Tibial nerve (tissue), 4 donors: Measurements from ENCODE around the gene KRT72.

ENCODE experiments used
- EP300 ChIP-seq, 2 donors: sonication (generic); formaldehyde crosslinking; IDR thresholded peaks; one replicate each; pipeline ENCODE4 v1.6.1; 2017; ENCODE audit warnings: antibody characterized with exemption in 2 of 2, mild to moderate bottlenecking in 1 of 2
- POLR2A ChIP-seq, 2 donors: fragments of 450-650 bp; IDR thresholded peaks; one replicate each; pipeline ENCODE4 v1.6.1; 2017; ENCODE audit warnings: antibody characterized with exemption in 2 of 2, mild to moderate bottlenecking in 2 of 2, moderate library complexity in 2 of 2
- TF ChIP-seq, protein P1 (sequence below), 5 experiments: fragments of 200-600 bp in 3 of 5; fragments of 450-650 bp in 2 of 5; sonication (generic) in 3 of 5; IDR thresholded peaks; one replicate each; pipeline ENCODE4 v1.5.1; 2016 to 2019; ENCODE audit warnings: antibody characterized with exemption in 5 of 5, mild to moderate bottlenecking in 3 of 5, moderate library complexity in 2 of 5

DNA sequence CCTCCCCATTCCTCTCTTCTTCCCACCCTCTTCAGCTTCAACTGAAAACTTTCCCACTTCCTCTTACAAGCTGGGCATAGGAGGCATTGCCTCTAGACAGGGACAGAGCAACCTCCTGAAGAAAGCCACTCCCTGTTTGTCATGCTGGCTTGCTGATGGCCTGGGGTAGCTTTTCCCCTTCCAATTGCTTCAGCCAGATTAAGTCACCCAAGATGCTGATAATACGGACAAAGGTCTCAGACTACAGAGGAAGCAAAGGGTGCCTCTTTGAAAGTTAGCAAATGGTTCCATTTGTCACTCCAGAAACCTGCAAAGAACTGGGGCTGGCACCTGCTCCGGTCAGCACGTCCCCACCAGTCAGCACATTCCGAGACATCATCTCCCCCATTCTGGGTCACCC, 44.7 kb upstream of the KRT72 start:
- TF ChIP-seq POLR2A (IDR thresholded peaks at IDR 0.05) = no peak
- TF ChIP-seq, protein P1, sequence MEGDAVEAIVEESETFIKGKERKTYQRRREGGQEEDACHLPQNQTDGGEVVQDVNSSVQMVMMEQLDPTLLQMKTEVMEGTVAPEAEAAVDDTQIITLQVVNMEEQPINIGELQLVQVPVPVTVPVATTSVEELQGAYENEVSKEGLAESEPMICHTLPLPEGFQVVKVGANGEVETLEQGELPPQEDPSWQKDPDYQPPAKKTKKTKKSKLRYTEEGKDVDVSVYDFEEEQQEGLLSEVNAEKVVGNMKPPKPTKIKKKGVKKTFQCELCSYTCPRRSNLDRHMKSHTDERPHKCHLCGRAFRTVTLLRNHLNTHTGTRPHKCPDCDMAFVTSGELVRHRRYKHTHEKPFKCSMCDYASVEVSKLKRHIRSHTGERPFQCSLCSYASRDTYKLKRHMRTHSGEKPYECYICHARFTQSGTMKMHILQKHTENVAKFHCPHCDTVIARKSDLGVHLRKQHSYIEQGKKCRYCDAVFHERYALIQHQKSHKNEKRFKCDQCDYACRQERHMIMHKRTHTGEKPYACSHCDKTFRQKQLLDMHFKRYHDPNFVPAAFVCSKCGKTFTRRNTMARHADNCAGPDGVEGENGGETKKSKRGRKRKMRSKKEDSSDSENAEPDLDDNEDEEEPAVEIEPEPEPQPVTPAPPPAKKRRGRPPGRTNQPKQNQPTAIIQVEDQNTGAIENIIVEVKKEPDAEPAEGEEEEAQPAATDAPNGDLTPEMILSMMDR (IDR thresholded peaks at IDR 0.05) = no peak
- TF ChIP-seq EP300 (IDR thresholded peaks at IDR 0.05) = no peak
